LHCN-M2 (cell line): ENCODE measurements around the gene POLD2. TPM values are rescaled to one million over a fixed set of nuclear protein-coding genes. Genes with fewer than 3 reads are reported as not detected.
"Not testable (repeated sequence)": the region's sequence is repeated elsewhere in the genome, so short reads cannot be mapped to it uniquely, and the experiment has no call there.

Experiments used
- DNase-seq: peaks from one replicate; pipeline ENCODE4 v3.0.0-alpha.2; 2012; ENCODE audit warnings: low read depth
- polyA plus RNA-seq: library from polyadenylated mRNA; unstranded; fragments of >200 nt; gene quantifications from one replicate; pipeline ENCODE4 v1.2.1, GENCODE V29; 2012; ENCODE audit warnings: missing spikeins
- total RNA-seq: library from RNA; depleted of rRNA; stranded (reverse); fragments of >200 nt; gene quantifications from 2 replicates; pipeline ENCODE4 v1.2.3, GENCODE V29; 2014; rRNA removed

POLD2 gene
- 193 and 201 TPM in 2 replicates for total RNA-seq
- polyA plus RNA-seq: 235 TPM

GRCh38 chr7:44123190-44124003 is at the start of gene POLD2:
TSS of gene POLD2 (minus strand) at chr7:44123548. CDS start at chr7:44122053, 1,495 bp downstream.
- peak; percentile 98 for DNase-seq

GRCh38 chr7:44172803-44173424 is 49.6 kb upstream of the POLD2 start:
- no peak for DNase-seq

- DNase-seq: no peak
Observed at GRCh38 chr7:44172352-44172751, 49.0 kb upstream of the POLD2 start.

- DNase-seq: not testable (repeated sequence)
Observed at GRCh38 chr7:44171901-44172300, 48.6 kb upstream of the POLD2 start.

DNA sequence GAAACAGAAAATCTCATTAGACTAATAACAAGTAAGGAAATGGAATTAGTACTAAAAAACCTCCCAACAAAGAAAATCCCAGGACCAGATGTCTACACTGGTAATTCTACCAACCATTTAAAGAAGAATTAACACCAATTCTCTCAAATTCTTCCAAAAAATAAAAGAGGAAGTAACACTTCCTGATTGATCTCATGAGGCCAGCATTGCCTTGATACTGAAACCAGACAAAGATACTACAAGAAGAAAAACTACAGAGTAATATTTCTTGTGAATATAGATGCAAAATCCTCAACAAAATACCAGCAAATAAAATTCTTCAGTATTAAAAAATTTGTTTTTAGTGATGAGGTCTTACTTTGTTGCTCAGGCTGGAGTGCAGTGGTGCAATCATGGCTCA is 44.6 kb upstream of the POLD2 start:
- DNase-seq: no peak

GRCh38 chr7:44163591-44163990 is 40.2 kb upstream of the POLD2 start:
- DNase-seq: peak; percentile 100

DNA sequence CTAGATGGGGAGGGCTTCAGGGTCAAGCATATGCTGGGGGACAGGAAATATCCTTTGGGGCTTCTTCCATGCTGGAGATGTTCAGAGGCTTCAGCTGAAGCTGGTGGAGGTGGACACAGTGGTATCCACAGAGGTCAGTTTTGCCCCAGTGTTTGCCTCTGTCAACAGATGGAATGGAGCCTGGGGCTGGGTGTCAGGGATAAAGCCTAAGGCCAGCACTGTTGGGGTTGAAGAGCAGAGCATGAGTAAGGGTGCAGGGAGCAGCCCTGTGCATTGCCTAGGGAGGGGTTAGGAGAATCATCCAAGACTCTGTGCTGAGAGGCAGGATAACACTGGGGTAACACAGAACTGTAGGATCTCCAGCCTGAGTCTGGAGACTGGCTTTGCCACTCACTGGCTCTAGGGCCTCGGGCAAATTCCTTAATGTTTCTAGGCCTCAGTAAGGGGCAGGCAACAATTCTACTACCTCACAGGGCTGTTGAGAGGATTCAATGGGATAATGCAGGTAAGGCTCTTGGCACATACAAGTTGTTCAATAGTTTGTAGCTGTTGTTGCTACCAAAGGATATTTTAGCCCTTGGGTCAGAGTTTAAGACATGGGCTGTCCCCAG is 39.5 kb upstream of the POLD2 start:
- DNase-seq: peak; percentile 25

GRCh38 chr7:44162179-44162578 is 38.8 kb upstream of the POLD2 start:
- peak; percentile 74 for DNase-seq

GRCh38 chr7:44161371-44161770 is 38.0 kb upstream of the POLD2 start:
- no peak for DNase-seq

DNA sequence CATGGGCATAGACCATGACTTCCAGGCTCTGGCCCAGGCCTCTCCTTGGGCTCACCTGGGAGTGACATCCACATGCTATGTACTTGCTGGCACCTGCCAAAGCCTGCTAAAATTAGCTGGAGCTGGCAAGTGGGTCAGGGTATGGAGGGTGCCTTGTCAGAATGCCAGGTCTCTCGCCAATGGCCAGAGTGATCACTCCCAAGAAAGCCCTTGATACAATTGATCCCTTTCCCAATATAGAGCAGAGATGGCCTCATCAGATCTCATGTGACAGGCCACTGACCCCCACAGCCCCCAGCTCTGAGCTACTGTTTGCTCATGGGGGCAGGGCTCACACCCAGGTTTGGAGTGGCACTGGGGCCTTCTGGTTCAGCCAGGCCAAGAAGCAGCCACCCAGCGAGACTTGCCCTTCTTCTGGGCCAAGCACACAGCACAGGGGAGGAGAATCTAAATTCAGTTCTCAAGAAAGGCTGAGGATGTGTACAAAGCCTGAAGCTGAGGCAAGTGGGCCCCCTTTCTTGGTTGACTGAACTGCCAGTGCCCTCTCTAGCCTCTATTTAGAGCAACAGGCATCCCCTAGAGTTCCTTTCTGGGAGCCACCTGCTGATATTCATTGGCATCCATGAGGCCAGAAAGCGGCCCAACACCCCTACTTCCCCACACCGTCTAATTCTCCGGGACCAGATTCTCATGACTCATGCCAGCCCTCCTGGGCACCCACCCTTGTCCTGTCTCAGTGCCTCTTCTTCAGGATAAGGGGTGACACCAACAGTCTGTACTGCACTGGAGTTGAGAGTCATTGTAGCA is 36.7 kb upstream of the POLD2 start:
- DNase-seq: no peak

DNA sequence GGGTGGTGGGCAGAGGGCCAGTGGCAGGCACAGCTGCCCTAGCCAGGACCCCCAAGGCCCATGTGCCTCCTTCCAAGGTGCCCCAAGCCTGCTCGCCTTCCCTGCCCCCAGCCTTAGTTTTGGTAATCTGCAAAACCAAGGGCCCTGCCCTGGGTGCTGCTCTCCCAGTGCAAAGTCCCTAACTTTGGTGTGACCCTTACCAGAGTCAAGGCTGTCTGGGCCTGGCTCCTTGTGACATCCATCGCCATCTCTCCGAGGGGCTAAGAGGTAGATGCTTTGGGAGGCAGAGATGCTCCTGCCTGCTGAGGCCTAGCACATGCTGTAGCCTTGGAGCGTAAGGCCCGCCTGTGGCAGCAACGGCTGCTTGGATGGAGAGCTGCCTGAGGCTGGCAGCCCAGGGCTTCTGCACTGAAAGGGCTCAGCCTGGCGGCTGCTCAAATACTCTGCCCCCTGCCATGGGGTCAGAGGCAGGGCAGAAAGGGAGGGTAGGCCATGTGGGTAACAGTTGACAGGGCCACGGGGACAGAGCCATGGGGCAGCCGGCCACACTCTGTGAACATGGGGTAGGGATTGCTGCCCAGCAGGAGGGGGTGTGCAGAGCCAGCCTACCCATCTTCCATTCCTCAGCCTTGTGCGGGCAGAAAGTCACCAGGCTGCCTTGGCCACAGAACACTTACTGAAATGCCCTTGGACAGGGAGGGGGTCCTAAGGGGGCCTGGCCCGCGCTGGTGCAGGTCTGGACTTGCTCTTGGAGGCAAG is 35.7 kb upstream of the POLD2 start:
- no peak for DNase-seq

DNA sequence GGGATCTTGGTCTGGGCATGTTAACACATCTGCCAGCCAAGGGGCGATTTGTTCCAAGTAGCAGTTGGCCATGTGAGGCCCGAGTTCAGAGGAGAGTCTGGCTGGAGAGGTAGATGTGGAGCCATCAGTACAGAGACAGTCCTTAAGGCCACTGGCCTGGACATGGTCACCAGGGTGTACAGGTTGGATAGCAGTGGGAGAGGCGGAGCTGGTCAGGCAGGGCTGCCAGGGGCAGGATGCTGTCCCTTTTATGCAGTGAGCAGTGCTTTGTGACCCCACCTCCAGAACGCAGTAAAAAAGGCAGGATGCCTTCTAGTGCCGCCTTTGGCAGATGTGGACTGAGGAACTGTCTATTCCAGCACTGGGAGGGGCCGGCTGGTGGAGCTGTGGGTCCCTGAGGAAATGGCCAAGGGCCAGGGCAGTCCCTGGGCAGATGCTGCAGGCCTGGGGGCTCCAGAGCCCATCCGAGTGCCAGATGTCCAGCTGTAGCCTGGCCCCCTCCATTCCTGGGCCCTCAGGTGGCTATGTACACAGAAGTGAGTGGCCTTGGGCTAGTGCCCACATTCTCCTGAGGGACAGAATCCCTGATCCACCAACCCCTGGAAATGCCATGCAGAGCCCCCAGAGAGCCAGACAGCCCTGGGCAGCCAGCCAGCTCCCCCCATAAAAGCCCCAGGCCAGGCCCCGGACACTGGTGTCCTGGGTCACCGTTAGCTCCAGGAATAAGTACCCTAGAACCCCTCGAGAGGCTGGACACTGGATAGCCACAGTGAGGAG is 34.9 kb upstream of the POLD2 start:
- no peak for DNase-seq

GRCh38 chr7:44157116-44158080 is 34.0 kb upstream of the POLD2 start:
- DNase-seq: no peak

- DNase-seq: no peak
Observed at GRCh38 chr7:44156453-44157010, 33.2 kb upstream of the POLD2 start.

DNA sequence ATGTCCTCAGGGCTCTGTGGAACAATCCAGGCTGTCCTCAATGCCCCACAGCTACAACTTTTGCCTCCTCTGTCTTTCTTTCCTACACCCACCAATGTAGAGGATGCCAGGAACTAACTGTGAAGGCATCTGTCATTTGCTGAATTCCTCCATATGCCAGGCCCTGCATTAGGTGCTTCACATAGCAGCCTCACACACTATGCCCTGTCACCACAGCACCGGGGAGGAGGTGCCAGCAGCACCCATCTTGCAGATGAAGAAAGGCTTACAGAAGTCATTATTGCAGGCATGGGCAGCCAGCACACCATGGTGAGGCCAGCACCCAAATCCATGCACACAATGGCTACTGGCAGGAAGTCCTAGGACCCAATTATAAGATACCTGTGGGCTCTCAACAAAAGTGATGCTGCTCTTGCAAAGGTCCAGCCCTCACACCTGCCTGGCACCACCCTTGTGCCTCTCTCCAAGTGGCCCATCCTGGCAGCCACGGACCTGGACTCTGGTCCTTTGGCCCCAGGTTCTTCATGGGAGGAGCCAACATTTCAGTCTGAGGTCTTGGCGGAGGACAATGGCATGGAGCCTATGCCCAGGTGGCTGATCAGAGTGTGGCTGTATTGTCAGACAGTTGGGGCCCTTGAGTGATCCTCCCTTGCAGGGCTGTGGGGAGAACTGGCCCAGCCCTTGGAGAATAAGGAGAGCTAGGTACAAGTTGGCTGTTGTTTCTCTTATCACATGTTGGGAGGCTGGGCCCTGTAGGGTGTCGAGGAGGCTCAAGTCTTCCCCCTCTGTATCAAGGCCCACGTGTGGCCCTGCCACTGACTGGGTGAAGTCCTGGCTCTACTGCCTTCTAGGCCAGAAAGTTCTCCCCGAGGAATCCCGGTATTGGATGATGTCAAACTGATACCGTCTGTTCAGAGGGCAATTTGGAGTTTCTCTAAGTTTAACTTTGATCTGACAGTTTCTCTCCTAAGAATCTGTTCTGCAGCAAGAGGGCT is 32.1 kb upstream of the POLD2 start:
- DNase-seq: no peak

DNA sequence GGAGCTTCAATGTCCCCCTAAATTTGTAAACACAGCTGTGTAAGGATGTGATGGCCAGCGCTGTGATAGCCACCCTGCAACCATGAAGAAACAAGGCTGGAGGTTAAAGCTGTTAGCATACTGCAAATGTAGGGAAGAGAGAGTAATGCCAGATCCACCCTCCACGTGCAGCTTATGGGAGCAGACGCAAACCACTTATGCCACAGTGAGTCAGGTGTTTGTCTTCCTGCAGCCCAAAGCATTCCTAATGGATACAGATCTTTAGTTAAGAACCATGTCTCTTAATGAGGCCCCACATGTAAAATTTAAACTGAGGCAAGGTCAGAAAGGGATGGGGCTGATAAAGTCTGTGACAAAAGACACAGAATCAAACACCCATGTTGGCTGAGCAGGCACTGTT is 31.4 kb upstream of the POLD2 start:
- DNase-seq: no peak

GRCh38 chr7:44153948-44154335 is 30.6 kb upstream of the POLD2 start:
- no peak for DNase-seq
